ENCODE results near the gene EPC2. TPM values are rescaled to one million over a fixed set of nuclear protein-coding genes. Genes with fewer than 3 reads are reported as not detected.

Gene EPC2
- polyA plus RNA-seq, 6 donors from 2014 or later = 2.2 to 4.4 (median 3.6) TPM

GRCh38 chr2:148696985-148697384 lies 52.4 kb downstream of the EPC2 start:
- peaks cover 5 to 40% (median 24%) of the 10 kb centered on the region in 3 donors for H3K4me1 Mint-ChIP-seq
- peaks cover 34 to 36% of the 10 kb centered on the region in 2 donors for H3K36me3 Mint-ChIP-seq
- H3K4me3 Mint-ChIP-seq = no peak overlapping the region
- no peak for DNase-seq
- no peak for ATAC-seq (ENCODE audit: low read depth in 2 of 2)
- H3K9me3 Mint-ChIP-seq = peaks cover 7 to 33% (median 18%) of the 10 kb centered on the region in 7 donors
- H3K27me3 Mint-ChIP-seq = no peaks in the 10 kb centered on the region
- H3K27ac Mint-ChIP-seq = peak overlapping the region in 2 of 6 donors; percentile 44 to 60

- ATAC-seq (ENCODE audit: low read depth in 2 of 2) (no peak), DNase-seq (no peak)
- peaks cover 7 to 33% (median 21%) of the 10 kb centered on the region in 7 donors for H3K9me3 Mint-ChIP-seq
- no peak overlapping the region for H3K27ac Mint-ChIP-seq
- no peak overlapping the region for H3K4me3 Mint-ChIP-seq
- no peaks in the 10 kb centered on the region for H3K27me3 Mint-ChIP-seq
- peaks cover 41 to 52% of the 10 kb centered on the region in 2 donors for H3K36me3 Mint-ChIP-seq
- peaks cover 8 to 48% (median 26%) of the 10 kb centered on the region in 3 donors for H3K4me1 Mint-ChIP-seq
Measured at GRCh38 chr2:148699830-148700229, 55.3 kb downstream of the EPC2 start.

DNA sequence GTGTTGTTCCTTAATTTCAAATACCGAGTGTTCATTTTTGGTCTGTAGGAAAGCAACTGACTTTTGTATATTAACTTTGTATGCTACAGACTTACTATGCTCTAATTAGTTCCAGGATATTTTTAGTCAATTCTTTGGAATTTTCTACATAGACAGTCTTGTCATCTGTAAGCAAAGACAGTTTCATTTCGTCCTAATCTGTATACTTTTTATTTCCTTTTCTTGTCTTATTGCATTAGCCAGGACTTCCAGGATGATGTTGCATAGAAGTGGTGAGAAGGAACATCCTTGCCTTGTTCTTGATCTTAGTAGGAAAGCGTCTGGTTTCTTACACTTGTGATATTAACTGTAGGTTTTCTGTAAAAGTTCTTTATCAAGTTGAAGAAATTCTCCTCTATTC lies 56.5 kb downstream of the EPC2 start:
- no peak for DNase-seq
- Mint-ChIP-seq H3K4me3 (no peak overlapping the region), H3K36me3 (peaks cover 47 to 49% of the 10 kb centered on the region in 2 donors), H3K27me3 (no peaks in the 10 kb centered on the region), H3K4me1 (peaks cover 3 to 48% (median 21%) of the 10 kb centered on the region in 3 donors), H3K9me3 (peaks cover 7 to 33% (median 21%) of the 10 kb centered on the region in 7 donors), H3K27ac (peak overlapping the region in 1 of 6 donors; percentile 9)
- no peak for ATAC-seq (ENCODE audit: low read depth in 2 of 2)

- Mint-ChIP-seq H3K27me3 (no peaks in the 10 kb centered on the region), H3K4me1 (peaks cover 8 to 51% (median 25%) of the 10 kb centered on the region in 3 donors), H3K27ac (peak overlapping the region in 1 of 6 donors; percentile 59)
Measured at GRCh38 chr2:148701877-148702276, 57.3 kb downstream of the EPC2 start.

GRCh38 chr2:148702475-148702874 lies 57.9 kb downstream of the EPC2 start:
- Mint-ChIP-seq H3K9me3 (peaks cover 10 to 35% (median 23%) of the 10 kb centered on the region in 7 donors), H3K27ac (peak overlapping the region in 2 of 6 donors; percentile 19 to 57), H3K4me3 (no peak overlapping the region), H3K4me1 (peaks cover 11 to 51% (median 23%) of the 10 kb centered on the region in 3 donors), H3K36me3 (peaks cover 38 to 53% of the 10 kb centered on the region in 2 donors), H3K27me3 (no peaks in the 10 kb centered on the region)
- DNase-seq (no peak), ATAC-seq (ENCODE audit: low read depth in 2 of 2) (no peak)

More at GRCh38 chr2:148701877-148702276, 57.3 kb downstream of the EPC2 start:
- no peak for ATAC-seq (ENCODE audit: low read depth in 2 of 2)
- H3K9me3 Mint-ChIP-seq = peaks cover 8 to 35% (median 23%) of the 10 kb centered on the region in 7 donors
- peaks cover 44 to 53% of the 10 kb centered on the region in 2 donors for H3K36me3 Mint-ChIP-seq
- DNase-seq = no peak
- no peak overlapping the region for H3K4me3 Mint-ChIP-seq

DNA sequence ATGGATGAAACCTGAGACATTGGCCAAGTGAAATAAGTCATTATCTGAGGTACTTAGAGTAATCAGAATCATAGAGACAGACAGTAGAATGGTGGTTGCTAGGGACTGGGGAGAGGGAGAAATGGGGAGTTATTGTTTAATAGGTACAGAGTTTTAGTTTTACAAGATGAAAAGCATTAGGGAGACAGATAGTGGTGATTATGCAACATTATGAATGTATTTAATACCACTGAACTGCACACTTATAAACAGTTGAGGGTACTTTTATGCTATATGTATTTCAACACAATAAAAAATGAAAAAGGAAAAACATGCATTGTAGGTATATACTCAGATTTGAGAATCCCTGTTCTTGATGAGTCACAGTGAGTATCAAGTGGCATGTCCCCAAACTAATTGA lies 59.7 kb downstream of the EPC2 start:
- DNase-seq (no peak), ATAC-seq (ENCODE audit: low read depth in 2 of 2) (no peak)
- H3K4me3 Mint-ChIP-seq = no peak overlapping the region
- H3K27me3 Mint-ChIP-seq = no peaks in the 10 kb centered on the region
- peaks cover 38 to 55% of the 10 kb centered on the region in 2 donors for H3K36me3 Mint-ChIP-seq
- H3K27ac Mint-ChIP-seq = peak overlapping the region in 4 of 6 donors; percentile 0 to 28 (median 6)
- peaks cover 13 to 41% (median 33%) of the 10 kb centered on the region in 7 donors for H3K9me3 Mint-ChIP-seq
- peaks cover 25 to 66% (median 26%) of the 10 kb centered on the region in 3 donors for H3K4me1 Mint-ChIP-seq

DNA sequence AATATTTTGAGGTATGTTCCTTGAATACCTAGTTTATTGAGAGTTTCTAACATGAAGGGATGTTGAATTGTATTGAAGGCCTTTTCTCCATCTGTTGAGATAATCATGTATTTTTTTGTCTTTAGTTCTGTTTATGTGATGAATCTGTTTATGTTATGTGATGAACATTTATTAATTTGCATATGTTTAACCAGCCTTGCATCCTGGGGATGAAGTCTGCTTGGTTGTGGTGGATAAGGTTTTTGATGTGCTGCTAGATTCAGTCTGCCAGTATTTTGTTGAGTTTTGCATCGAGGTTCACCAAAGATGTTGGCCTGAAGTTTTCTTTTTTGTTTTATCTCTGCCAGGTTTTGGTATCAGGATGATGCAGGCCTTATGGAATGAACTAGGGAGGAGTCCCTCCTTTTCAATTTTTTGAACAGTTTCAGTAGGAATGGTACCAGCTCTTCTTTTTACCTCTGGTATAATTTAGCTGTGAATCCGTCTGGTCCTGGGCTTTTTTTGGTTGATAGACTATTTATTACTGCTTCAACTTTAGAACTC lies 71.9 kb downstream of the EPC2 start:
- H3K9me3 Mint-ChIP-seq = peaks cover 0 to 6% (median 2%) of the 10 kb centered on the region in 7 donors
- H3K27me3 Mint-ChIP-seq = no peaks in the 10 kb centered on the region
- H3K36me3 Mint-ChIP-seq = peaks cover 0 to 12% of the 10 kb centered on the region in 2 donors
- DNase-seq (peak; percentile 20), ATAC-seq (ENCODE audit: low read depth in 2 of 2) (peak; percentile 78 to 84)
- peak overlapping the region; percentile 33 to 91 (median 80) for H3K27ac Mint-ChIP-seq
- peak overlapping the region; percentile 48 to 81 (median 62) for H3K4me3 Mint-ChIP-seq
- H3K4me1 Mint-ChIP-seq = peaks cover 90 to 96% (median 92%) of the 10 kb centered on the region in 3 donors

DNA sequence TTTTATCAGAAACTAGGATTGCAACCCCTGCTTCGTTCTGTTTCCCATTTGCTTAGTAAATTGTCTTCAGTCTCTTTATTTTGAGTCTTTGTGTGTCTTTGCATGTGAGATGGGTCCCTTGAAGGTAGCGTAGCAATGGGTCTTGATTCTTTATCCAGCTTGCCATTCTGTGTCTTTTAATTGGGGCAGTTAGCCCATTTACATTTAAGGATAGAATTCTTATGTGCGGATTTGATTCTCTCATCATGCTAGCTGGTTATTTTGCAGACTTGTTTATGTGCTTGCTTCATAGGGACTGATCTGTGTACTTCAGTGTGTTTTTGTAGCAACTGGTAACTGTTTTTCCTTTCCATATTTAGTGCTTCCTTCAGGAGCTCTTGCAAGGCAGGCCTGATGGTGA lies 73.5 kb downstream of the EPC2 start:
- peak overlapping the region in 2 of 6 donors; percentile 28 to 78 for H3K27ac Mint-ChIP-seq
- no peaks in the 10 kb centered on the region for H3K27me3 Mint-ChIP-seq
- peak overlapping the region in 2 of 8 donors; percentile 63 to 81 for H3K4me3 Mint-ChIP-seq
- H3K9me3 Mint-ChIP-seq = peaks cover 0 to 6% (median 2%) of the 10 kb centered on the region in 7 donors
- peaks cover 0 to 12% of the 10 kb centered on the region in 2 donors for H3K36me3 Mint-ChIP-seq
- peaks cover 89 to 95% (median 92%) of the 10 kb centered on the region in 3 donors for H3K4me1 Mint-ChIP-seq
- no peak for DNase-seq
- ATAC-seq (ENCODE audit: low read depth in 2 of 2) = no peak

GRCh38 chr2:148719195-148719749 lies 74.7 kb downstream of the EPC2 start:
- H3K27ac Mint-ChIP-seq = peak overlapping the region in 2 of 6 donors; percentile 27 to 46

DNA sequence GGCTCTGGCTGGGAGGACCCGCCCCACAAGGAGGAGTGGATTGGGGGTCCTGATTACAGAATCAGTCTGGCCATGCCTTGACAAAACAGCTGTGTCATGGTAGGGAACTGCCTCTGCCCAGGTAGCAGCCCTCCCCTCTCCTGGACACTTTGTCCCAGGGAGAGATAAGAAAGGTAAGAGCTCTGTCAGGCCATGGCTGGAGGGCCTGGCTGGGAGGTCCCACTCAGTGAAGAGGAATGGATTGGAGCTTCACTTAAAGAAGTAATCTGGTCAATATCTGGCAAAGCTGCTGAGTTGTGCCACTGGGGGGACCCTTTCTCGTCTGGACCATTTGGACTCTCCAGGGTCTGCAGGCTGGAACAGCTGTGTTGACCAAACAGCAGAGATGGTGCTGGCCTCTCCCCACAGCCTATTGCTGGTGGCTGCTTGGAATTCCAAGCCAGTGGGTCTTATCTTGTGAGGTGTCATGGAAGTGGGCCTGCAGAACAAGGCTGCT lies 75.4 kb downstream of the EPC2 start:
- Mint-ChIP-seq H3K4me1 (peaks cover 80 to 94% (median 91%) of the 10 kb centered on the region in 3 donors), H3K9me3 (peaks cover 0 to 6% (median 0%) of the 10 kb centered on the region in 7 donors), H3K4me3 (no peak overlapping the region), H3K27ac (peak overlapping the region in 3 of 6 donors; percentile 27 to 62 (median 43)), H3K27me3 (no peaks in the 10 kb centered on the region), H3K36me3 (peaks cover 0 to 12% of the 10 kb centered on the region in 2 donors)
- ATAC-seq (ENCODE audit: low read depth in 2 of 2) (no peak), DNase-seq (no peak)

More at GRCh38 chr2:148719195-148719749, 74.7 kb downstream of the EPC2 start:
- Mint-ChIP-seq H3K9me3 (peaks cover 0 to 6% (median 0%) of the 10 kb centered on the region in 7 donors), H3K27me3 (no peaks in the 10 kb centered on the region), H3K4me1 (peaks cover 81 to 91% (median 91%) of the 10 kb centered on the region in 3 donors), H3K36me3 (peaks cover 0 to 12% of the 10 kb centered on the region in 2 donors), H3K4me3 (peak overlapping the region in 2 of 8 donors; percentile 1 to 26)
- no peak for ATAC-seq (ENCODE audit: low read depth in 2 of 2)
- no peak for DNase-seq

GRCh38 chr2:148720501-148721001 lies 76.0 kb downstream of the EPC2 start:
- Mint-ChIP-seq H3K9me3 (peaks cover 0 to 2% (median 0%) of the 10 kb centered on the region in 7 donors), H3K36me3 (peaks cover 0 to 12% of the 10 kb centered on the region in 2 donors), H3K27me3 (no peaks in the 10 kb centered on the region), H3K4me3 (peak overlapping the region in 3 of 8 donors; percentile 13 to 48 (median 39)), H3K4me1 (peaks cover 81 to 94% (median 91%) of the 10 kb centered on the region in 3 donors), H3K27ac (peak overlapping the region in 5 of 6 donors; percentile 3 to 67 (median 43))
- ATAC-seq (ENCODE audit: low read depth in 2 of 2) = no peak
- no peak for DNase-seq

- H3K4me1 Mint-ChIP-seq = peaks cover 80 to 92% (median 91%) of the 10 kb centered on the region in 3 donors
- no peak for DNase-seq
- H3K4me3 Mint-ChIP-seq = peak overlapping the region in 1 of 8 donors; percentile 26
- peak overlapping the region in 1 of 6 donors; percentile 42 for H3K27ac Mint-ChIP-seq
- peaks cover under 1 to 12% of the 10 kb centered on the region in 2 donors for H3K36me3 Mint-ChIP-seq
- no peaks in the 10 kb centered on the region for H3K27me3 Mint-ChIP-seq
- no peak for ATAC-seq (ENCODE audit: low read depth in 2 of 2)
- H3K9me3 Mint-ChIP-seq = no peaks in the 10 kb centered on the region
Measured at GRCh38 chr2:148721520-148721931, 77.0 kb downstream of the EPC2 start.
